NCI-H82 (cell line): ENCODE data around the gene PAX8.
"Not testable (repeated sequence)": the region's sequence is repeated elsewhere in the genome, so short reads cannot be mapped to it uniquely, and the experiment has no call there.

Experiments used
- DNase-seq: peaks from one replicate; lab custom pipeline; 2025; lab: John Stamatoyannopoulos, UW

PAX8 gene

GRCh38 chr2:113236367-113237159 lies 42.2 kb downstream of the PAX8 start:
- no peak for DNase-seq

DNA sequence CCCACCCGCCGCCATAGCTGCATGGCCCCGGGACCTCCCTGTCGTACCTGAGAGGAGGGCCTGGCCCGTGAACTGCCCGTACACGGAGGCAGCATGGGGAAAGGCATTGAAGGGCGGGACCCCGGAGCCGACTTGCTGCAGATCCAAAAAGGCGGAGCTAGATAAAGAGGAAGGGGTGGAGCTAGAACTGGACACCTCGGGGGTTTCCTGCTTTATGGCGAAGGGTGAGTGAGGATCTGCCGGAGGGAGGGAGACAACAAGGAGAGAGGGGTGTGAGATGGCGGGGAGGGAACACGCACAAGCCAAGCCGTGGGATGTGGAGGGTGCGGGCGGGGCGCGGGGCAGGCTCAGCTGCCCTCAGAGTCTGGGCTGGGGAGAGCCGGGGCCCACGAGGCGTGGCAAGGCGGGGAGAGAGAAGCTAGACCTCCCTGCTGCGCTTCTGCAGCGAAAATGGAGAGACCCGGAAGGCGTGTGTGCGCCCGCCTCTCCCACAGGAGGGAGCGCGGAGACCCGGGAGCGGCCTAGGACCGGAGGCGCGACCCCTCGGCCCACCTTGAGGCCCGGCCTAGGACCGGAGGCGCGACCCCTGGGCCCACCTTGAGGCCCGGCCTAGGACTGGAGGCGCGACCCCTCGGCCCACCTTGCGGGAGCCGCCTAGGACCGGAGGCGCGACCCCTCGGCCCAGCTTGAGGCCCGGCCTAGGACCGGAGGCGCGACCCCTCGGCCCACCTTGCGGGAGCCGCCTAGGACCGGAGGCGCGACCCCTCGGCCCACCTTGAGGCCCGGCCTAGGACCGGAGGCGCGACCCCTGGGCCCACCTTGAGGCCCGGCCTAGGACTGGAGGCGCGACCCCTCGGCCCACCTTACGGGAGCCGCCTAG lies 43.1 kb downstream of the PAX8 start:
- not testable (repeated sequence) for DNase-seq

DNA sequence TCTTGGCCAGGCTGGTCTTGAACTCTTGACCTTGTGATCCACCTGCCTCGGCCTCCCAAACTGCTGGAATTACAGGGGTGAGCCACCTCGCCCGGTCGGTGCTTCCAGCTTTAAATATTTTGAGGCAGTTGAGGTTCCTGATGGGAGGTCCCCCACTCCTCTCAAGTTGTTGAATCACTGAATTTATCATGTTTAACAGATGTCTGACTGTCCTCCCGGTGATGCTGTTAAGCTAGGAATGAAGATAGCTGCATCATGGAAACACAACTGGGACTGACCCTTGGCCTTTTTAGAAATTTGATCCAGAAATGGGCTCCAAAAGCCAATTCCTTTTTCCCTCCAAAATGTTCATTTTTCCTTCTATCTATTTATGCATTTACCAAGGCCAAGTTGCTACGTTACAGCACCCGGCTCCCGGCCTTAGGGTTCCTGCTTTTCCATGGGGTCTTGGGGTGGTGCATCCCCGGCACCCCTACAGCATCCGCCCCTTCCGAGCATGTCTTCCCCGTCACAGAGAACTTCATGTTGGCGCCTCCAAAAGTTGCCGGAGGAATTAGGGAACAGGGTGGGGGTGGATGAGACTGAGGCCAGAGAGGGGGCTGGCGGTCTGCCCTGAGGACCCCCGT lies 43.9 kb downstream of the PAX8 start:
- no peak for DNase-seq

DNA sequence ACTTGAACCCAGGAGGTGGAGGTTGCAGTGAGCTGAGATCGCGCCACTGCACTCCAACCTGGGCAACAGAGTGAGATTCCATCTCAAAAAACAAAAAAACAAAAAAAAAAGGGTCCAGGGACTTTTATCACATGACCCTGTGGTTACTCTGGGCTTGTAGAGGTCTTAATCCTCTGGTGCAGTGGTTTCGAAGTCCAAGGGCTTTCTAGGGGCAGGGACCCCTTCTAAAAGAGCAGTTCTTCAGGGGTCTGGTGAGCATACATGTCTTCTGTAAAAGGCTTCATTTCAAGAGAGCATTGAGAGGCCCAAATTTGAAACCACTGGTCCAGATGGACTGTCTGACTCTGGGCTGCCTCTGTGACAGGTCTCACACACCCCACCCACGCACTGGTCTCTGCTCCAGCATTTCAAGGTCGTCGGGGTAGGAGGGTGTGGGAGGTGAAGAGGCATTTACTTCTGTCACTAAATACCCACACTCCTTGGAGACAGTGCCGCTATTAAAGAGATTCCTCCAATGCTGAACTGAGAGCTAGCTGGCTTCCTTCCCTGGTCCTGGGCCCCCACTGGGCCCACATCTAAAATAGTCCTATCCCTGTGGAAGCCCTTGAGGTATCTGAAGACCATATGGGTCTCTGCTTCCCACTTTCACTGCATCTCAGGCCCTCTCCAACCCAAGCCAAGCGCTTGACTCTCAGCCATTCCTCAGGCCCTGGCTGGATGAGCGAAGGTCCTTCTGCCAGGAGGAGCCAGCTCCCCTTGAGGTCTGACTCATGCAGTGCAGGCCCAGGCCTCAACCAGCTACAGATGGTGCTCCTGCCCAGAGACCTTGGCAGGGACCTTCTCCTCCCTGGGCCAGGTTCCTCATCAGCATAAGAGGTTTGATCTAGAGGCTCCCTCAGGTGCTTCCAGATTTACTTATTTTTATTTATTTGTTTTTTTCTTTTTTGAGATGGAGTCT lies 44.8 kb downstream of the PAX8 start:
- peak; percentile 6 for DNase-seq

DNA sequence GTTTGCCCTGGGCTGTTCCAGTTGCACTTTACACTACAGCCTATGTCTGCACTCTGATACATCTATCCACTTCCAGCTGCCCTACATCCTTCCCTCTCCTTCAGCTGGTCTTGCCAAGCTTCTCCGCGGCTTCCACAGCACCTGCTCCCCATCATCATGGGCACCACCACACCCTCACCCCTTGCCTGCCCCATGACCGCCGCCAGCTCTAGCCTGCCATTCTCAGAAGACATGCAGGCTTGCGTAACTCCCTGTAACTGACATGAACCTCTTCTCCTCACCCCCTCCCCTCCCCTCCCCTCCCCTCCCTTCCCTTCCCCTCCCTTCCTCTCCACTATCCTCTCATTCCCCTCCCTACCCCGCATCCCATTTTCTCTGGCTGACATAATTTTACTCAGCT lies 46.0 kb downstream of the PAX8 start:
- DNase-seq, result no peak

GRCh38 chr2:113232123-113232522 lies 46.6 kb downstream of the PAX8 start:
- no peak for DNase-seq

- DNase-seq, result no peak
Measured at GRCh38 chr2:113231064-113231463, 47.7 kb downstream of the PAX8 start.

DNA sequence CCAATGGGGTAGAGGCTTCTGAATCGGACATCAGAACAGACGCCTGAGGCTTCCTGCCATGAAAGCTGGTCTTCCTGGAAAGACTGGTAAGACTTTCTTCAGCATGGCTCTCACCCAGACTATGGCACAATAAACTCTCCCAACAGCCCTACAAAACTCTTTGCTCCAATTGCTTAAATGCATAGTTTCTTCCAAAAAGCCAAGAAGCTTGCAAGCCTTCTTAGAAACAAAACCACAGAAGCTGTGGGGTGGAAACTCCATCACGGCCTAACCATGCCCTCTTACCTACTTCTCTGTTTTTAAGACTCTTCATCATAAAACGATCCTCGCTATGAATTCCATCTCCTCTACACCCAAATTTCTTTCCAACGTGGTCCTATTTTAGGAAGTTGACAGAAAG lies 48.2 kb downstream of the PAX8 start:
- no peak for DNase-seq

DNA sequence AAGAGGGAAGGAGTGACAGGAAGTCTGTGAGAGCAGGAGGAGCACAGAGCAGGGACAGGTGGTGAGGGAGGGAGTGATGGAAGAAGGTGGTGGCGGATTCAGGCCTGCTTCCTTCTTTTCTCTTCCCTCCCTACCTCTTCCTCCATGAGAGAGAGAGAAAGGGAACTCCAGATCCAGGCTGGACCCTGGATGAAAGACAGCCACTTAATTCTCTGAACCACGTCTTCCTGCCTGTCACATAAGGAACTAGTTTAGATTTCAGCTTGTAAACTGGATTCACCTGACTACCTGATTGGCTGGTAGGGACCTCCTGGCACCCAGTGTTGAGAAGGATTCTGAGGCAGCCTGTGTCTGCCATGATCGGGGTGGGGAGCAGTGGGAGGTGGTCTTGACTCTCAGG lies 48.9 kb downstream of the PAX8 start:
- no peak for DNase-seq

DNA sequence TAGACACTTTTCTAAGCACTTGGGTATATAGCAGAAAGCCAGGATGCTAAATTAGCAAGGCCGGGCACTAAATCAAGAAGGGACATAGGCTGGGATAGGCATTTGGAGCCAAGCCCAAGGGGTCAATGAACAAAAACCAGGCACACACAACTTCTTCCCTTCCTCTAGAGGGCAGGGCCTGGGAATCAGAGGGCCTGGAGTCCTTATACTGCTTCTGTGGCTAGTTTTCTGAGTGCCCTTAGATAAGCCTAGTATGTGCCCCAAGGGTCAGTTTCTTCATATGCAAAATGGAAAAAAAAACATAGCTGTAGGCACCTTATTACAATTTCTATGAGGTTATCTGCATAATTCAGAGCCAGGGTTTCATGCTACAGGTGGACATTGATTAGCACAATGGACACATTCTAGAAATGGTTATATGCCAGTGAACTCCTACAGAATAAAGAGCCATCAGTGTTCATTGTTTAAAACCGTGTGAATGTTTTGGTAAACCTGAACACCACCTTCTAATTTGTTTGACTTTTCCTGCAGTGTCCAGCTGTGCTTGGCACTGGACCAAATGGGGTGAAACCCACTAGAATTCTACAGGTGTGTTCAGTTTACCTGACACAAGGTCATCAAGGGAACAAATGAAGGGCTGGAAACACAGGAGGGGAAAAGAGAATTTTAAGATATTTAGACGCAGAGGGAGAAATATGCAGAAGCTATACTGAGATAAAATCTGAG lies 49.6 kb downstream of the PAX8 start:
- no peak for DNase-seq

DNA sequence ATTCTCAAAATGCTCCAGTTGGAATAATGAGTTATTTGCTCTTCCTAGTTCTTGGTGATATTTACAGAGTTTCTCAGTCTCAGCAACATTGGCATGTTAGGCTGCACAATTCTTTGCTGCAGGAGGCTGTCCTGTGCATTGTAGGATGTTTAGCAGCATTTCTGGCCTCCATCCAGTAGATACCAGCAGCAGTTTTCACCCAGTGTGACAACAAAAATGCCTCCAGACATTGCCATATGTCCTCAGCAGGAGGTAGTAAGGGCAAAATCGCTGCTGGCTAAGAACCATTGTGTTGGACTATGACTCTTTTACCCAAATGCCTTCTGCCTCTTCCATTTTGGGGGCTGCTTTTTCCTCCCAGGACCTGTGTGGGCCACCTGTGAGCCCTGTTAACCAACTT lies 50.4 kb downstream of the PAX8 start:
- DNase-seq, result no peak

DNA sequence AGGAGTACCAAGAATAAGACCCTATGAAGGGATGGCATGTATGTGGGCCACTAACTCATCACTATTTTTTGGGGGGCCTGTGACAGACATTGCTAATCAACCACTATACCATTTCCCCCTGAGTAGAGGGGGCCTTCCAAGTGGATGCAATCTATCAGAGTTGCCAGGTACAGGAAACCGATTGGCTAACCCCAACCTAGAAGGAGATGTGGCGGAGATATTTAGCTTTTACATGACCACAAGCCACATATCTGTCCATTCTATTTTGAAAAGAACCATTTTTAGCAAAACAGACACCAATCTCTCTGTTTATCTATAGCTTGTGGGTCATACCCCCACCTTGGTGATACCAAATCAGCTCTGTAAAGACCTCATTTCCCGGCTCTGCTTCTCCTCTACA lies 51.0 kb downstream of the PAX8 start:
- DNase-seq, result no peak

DNA sequence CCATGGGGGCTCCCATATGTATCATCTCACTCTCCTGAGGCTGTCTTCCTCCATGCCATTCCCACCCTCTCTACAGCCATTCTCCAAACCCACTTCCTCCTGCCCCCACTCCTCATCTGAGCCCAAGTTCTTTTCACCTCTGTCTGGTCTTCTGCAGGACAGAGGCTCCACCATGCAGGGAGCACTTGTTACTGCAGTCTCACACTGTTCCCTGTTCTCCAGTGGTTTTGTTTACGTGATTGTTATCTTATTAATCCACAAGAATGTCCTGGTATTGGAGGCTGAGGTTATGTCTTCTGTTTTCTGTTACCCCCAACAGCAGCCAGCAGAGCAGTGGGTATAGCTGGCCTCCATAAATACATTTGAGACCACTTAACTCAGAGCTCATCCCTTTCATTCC lies 51.4 kb downstream of the PAX8 start:
- DNase-seq, result no peak

DNA sequence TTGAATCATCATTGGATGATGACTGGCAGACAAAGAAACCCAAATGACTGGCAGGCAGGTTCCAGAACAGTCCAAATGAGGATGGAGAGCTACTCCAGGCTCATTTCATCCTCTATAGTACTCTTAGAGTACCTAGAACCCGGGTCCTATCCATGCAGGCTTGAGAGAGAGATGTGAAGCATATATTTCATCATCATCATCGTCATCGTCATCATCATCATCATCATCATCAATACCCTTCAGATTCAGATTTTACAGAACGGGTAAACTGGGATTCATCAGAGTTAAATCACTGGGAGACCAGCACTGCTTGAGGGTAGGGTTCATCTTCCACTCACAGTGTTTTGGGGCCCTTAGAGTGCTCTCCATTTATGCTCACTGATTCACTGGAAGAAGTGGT lies 52.3 kb downstream of the PAX8 start:
- DNase-seq, result no peak

DNA sequence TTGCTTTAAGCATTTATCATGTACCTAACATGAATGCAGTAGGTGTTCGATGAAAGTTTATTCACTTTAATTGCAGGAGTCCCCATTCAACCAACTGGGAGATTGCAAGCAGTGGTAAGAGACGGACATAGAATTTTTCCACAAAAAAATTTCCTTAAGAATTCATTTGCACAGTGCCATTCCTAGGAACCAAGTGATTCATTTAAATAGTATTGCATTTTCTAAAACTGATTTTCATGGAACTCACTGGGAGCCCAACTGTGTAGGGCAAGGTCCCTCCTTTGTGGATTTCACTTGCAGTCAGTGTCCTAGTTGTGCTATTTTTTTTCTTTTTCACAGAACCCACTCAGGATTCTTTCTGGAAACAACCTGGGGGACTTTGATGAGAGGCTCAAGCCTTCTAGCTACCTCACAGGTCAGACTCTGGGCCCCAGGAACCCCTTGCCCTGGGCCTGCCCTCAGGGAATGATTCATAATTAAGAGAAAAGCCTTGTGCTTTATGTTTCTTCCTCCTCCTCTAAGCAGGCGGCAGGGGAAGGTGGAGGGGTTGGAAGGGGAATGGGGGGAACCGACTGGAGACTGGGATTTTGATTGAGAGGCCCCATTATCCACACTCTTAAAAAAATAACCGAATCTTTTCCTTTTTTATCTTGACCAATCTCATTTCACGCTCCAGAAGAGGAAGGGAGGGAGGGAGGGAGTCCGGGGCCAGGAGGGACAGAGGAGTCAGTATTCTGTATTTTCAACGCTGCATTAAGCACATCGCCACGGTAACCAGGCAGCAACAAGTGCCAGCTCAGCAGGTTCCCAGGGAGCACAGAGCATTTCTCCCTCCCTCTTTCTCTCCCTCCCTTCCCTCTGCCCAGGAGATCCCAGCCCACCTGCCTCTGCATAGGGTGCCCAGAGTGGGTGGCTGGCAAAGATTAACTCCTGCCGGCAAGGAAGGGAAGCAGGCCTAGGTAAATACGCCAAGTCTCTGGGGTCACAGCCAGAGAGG lies 53.2 kb downstream of the PAX8 start:
- no peak for DNase-seq

GRCh38 chr2:113224647-113225236 lies 54.0 kb downstream of the PAX8 start:
- DNase-seq, result no peak

GRCh38 chr2:113223813-113224212 lies 54.9 kb downstream of the PAX8 start:
- DNase-seq, result no peak

DNA sequence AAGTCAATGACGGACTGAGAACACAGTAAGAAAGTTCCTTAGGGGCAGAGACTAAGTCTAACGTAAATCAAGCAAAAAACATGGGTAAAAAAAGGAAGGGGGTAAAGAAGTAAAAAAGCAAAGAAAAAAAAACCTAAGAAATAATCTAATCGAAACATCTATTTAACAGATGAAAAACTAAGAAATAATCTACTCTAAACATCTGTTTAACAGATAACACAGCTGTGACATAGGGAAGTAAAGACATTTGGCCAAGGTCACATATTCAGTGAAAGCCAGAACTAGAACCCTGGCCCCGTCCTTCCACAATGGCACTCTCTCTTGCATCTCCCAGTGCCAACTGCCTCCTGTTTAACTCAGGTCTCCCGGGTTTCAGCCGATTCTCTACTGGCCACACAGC lies 56.9 kb downstream of the PAX8 start:
- DNase-seq, result no peak

DNA sequence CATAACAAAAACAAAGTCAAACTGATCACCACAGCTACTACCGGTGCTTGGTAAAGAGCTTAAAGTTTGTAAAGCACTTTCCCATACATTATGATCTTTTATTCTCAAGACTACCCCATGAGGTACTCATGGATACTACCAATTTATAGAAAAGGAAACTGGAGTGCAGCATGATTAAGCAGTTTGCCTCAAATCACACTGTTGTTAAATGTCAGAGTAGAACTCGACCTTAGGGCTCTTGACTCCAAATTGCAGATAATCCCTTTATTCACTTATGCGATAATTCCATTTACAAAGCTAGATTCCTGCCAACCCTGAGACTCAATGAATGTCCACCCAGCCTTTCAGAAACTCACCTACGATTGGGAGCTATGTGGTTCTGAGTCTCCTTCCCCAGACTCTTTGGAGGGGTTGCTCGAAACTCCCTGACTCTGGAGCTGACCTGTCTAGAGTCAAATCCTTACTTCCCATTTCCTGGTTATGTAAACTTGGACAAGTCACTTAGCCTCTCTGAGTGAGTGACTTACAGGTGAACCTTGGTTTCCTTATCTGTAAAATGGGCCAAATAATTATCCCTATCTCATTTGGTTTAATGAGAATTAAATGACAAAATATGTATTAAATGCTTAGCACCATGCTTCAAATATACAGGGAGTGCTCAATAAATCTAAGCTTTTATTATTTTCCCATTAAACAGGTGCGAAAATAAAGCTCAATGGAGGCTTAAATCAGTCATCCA lies 57.6 kb downstream of the PAX8 start:
- peak; percentile 87 for DNase-seq
